GM20431 (cell line): ENCODE results near the gene M1AP.

Experiments
- in situ Hi-C: fragments of 300-500 bp; cut with MseI, MboI; formaldehyde crosslinking; loops from one replicate; pipeline ENCODE4 v1.15.0; 2020; ENCODE audit warnings: low sequenced_read_pairs; ENCODE audit not compliant: unreplicated experiment

The M1AP gene

GRCh38 chr2:74512744-74513604 is 135.2 kb downstream of the M1AP start:
- in situ Hi-C loops = no loop called here

GRCh38 chr2:74511104-74511989 is 136.8 kb downstream of the M1AP start:
- in situ Hi-C loops = no loop called here

- in situ Hi-C loops = no loop called here
These were observed 137.9 kb downstream of the M1AP start for GRCh38 chr2:74510272-74510671.

GRCh38 chr2:74507926-74508520 is 140.1 kb downstream of the M1AP start:
- in situ Hi-C loops = no loop called here
